GM18951 (cell line): ENCODE measurements around the gene GPRC5A.

ENCODE experiments used
- POLR2A ChIP-seq: IDR thresholded peaks from 4 replicates; pipeline ENCODE4 v1.6.1; 2011; ENCODE audit warnings: mild to moderate bottlenecking; ENCODE audit not compliant: insufficient read length, insufficient read depth; ENCODE audit errors: extremely low read depth
- in situ Hi-C: fragments of 300-500 bp; cut with MboI; formaldehyde crosslinking; loops from one replicate; pipeline ENCODE4 v1.12.0; 2022; ENCODE audit warnings: low sequenced_read_pairs, mixed read lengths, inconsistent platforms; ENCODE audit not compliant: unreplicated experiment

The GPRC5A gene

GRCh38 chr12:12909228-12909994, 18.0 kb downstream of the GPRC5A start:
- no peak for TF ChIP-seq POLR2A
- in situ Hi-C loops = no loop called here

- TF ChIP-seq POLR2A = no peak
- in situ Hi-C loops = loop anchor here (10.0 kb wide), 1 partner anchor 315 kb away; no protein-coding TSS in a partner anchor
Observed at GRCh38 chr12:12909995-12910420, 18.6 kb downstream of the GPRC5A start.

GRCh38 chr12:12912711-12913110, 21.3 kb downstream of the GPRC5A start:
- TF ChIP-seq POLR2A = no peak
- in situ Hi-C loops = loop anchor here (10.0 kb wide), 1 partner anchor 312 kb away; no protein-coding TSS in a partner anchor

GRCh38 chr12:12915656-12916055, 24.3 kb downstream of the GPRC5A start:
- TF ChIP-seq POLR2A = no peak
- in situ Hi-C loops = loop anchor here (10.0 kb wide), 1 partner anchor 309 kb away; no protein-coding TSS in a partner anchor

GRCh38 chr12:12916135-12916944, 25.0 kb downstream of the GPRC5A start:
- TF ChIP-seq POLR2A = no peak
- in situ Hi-C loops = loop anchor here (10.0 kb wide), 1 partner anchor 308 kb away; no protein-coding TSS in a partner anchor

GRCh38 chr12:12917517-12917916, 26.2 kb downstream of the GPRC5A start:
- in situ Hi-C loops = loop anchor here (10.0 kb wide), 1 partner anchor 307 kb away; no protein-coding TSS in a partner anchor

GRCh38 chr12:12918781-12919389, 27.5 kb downstream of the GPRC5A start:
- no peak for TF ChIP-seq POLR2A
- in situ Hi-C loops = loop anchor here (10.0 kb wide), 1 partner anchor 306 kb away; no protein-coding TSS in a partner anchor

More at GRCh38 chr12:12917517-12917916, 26.2 kb downstream of the GPRC5A start:
- no peak for TF ChIP-seq POLR2A

- TF ChIP-seq POLR2A = no peak
- in situ Hi-C loops = loop anchor here (10.0 kb wide), 1 partner anchor 305 kb away; no protein-coding TSS in a partner anchor
Observed at GRCh38 chr12:12919666-12920435, 28.5 kb downstream of the GPRC5A start.

- in situ Hi-C loops = no loop called here
- no peak for TF ChIP-seq POLR2A
Observed at GRCh38 chr12:12922191-12922616, 30.8 kb downstream of the GPRC5A start.

- in situ Hi-C loops = no loop called here
- no peak for TF ChIP-seq POLR2A
Observed at GRCh38 chr12:12922978-12923377, 31.6 kb downstream of the GPRC5A start.

- in situ Hi-C loops = no loop called here
- TF ChIP-seq POLR2A = no peak
Observed at GRCh38 chr12:12924169-12924568, 32.8 kb downstream of the GPRC5A start.

GRCh38 chr12:12925388-12925787, 34.0 kb downstream of the GPRC5A start:
- TF ChIP-seq POLR2A = no peak
- in situ Hi-C loops = no loop called here
